Adrenal gland (tissue), 19 donors: ENCODE measurements around the gene MYH2. TPM values are rescaled to one million over a fixed set of nuclear protein-coding genes. Genes with fewer than 3 reads are reported as not detected.

ENCODE experiments used
- DNase-seq, 7 donors: peaks; one replicate each; pipeline ENCODE4 v3.0.0-alpha.2; 2019 to 2020
- H3K27ac ChIP-seq, 5 donors: fragments of 200-600 bp; sonication (generic) in 4 of 5; 1 replicate in 3 of 5; 2 replicates in 2 of 5; pipeline versions ENCODE4 v1.5.1 to v1.8.0; 2016 to 2020; ENCODE audit warnings: mild to moderate bottlenecking in 1 of 5
- H3K27me3 ChIP-seq: fragments of 200-600 bp; 2 replicates; pipeline ENCODE4 v1.8.0; 2021
- H3K36me3 ChIP-seq, 2 donors: fragments of 200-600 bp; replicated peaks in 1 of 2; 1 replicate in 1 of 2; 2 replicates in 1 of 2; pipeline versions ENCODE4 v1.5.1 to v1.8.0; 2018 to 2022
- H3K4me1 ChIP-seq, 2 donors: fragments of 200-600 bp; replicated peaks in 1 of 2; 1 replicate in 1 of 2; 2 replicates in 1 of 2; pipeline versions ENCODE4 v1.5.1 to v1.8.0; 2018 to 2021
- H3K4me3 ChIP-seq, 4 donors: fragments of 200-600 bp; sonication (generic) in 3 of 4; one replicate each; pipeline ENCODE4 v1.5.1; 2016 to 2018
- H3K9me3 ChIP-seq, 3 donors: fragments of 200-600 bp; sonication (generic) in 1 of 3; replicated peaks in 1 of 3; 1 replicate in 2 of 3; 2 replicates in 1 of 3; pipeline versions ENCODE4 v1.5.1 to v1.8.0; 2016 to 2021
- POLR2A ChIP-seq, 2 donors: fragments of 450-650 bp; IDR thresholded peaks; one replicate each; pipeline ENCODE4 v1.6.1; 2017; ENCODE audit warnings: antibody characterized with exemption in 2 of 2, mild to moderate bottlenecking in 2 of 2, moderate library complexity in 1 of 2
- WGBS, 4 donors: extraction: QIAGEN DNeasy Blood & Tissue Kit in 2 of 4; methylation state at CpG; one replicate each; pipeline versions ENCODE4 v1.1.5 to v1.1.7; 2013 to 2017; 5-methylcytosine and 5-hydroxymethylcytosine counted together
- intact Hi-C, 2 donors: fragments of 100-400 bp; cut with DNase I; formaldehyde crosslinking; loops; one replicate each; pipeline versions ENCODE4 v1.14.1 to v1.15.0; 2022 to 2023
- long read RNA-seq, 10 donors: library from polyadenylated mRNA in 3 of 10; unstranded in 2 of 10; stranded (forward) in 1 of 10; transcript quantifications; one replicate each; pipeline ENCODE4 v2.0.0 and lab custom pipeline, GENCODE V29; 2021 to 2026
- polyA plus RNA-seq, 3 donors: library from polyadenylated mRNA; stranded (reverse); fragments of 200-250 nt in 2 of 3; fragments of 350-450 nt in 1 of 3; fragmentation: Illumina TruSeq in 1 of 3; extraction: RNeasy Lipid Tissue Mini Kit (QIAGEN cat#74804) in 1 of 3; gene quantifications; one replicate each; pipeline ENCODE4 v1.2.3, GENCODE V29; 2013 to 2014
- total RNA-seq, 9 donors: library from RNA; depleted of rRNA in 4 of 9; stranded (reverse); fragments of >200 nt in 4 of 9; fragments of 120-200 nt in 1 of 9; fragmentation: NEBNext Ultra II Directional in 1 of 9; extraction: Animal tissue kit (Norgen Biotek cat#: 25700) in 1 of 9; gene quantifications; one replicate each; pipeline versions ENCODE4 v1.1.0 to v1.2.4, GENCODE V29; 2013 to 2023
- TF ChIP-seq, protein P1 (sequence below), 6 experiments: fragments of 450-650 bp in 4 of 6; fragments of 200-600 bp in 2 of 6; sonication (generic) in 1 of 6; IDR thresholded peaks; 1 replicate in 5 of 6; 2 replicates in 1 of 6; pipeline versions ENCODE4 v1.5.1 to v1.8.0; 2016 to 2021; ENCODE audit warnings: antibody characterized with exemption in 6 of 6, mild to moderate bottlenecking in 2 of 6, moderate library complexity in 1 of 6
- donor health status: healthy with polysubstance abuse.
- donor health status: Bipolar disorder and iron deficiency.
- donor health status: DM: yes; HTN: yes; CAD: no.
- donor health status: DM: no; HTN: no; CAD: no.
- donor health status: DM: no; HTN: no; CAD: no.
- donor health status: DM: yes; HTN: yes; CAD: no.

MYH2 gene
- total RNA-seq (1 to 10 TPM in 2 of 9 donors, under 1 TPM in 1, not detected in 6; under 0.01 to 7.4 (median 1.4) TPM), polyA plus RNA-seq (under 1 TPM in 1 of 3 donors, not detected in 2; 0.10 TPM)
- long read RNA-seq, donor 1: 0 reads
- long read RNA-seq, donor 2: 0 reads
- long read RNA-seq, donor 3: 0 reads
- long read RNA-seq, donor 4: 0 reads
- long read RNA-seq, donor 5: 0 reads
- long read RNA-seq, donor 6: 0 reads
- long read RNA-seq, donor 7: 0 reads
- long read RNA-seq, donor 8: 0 reads
- long read RNA-seq, donor 9: 0 reads
- long read RNA-seq, donor 10: 0 reads

DNA sequence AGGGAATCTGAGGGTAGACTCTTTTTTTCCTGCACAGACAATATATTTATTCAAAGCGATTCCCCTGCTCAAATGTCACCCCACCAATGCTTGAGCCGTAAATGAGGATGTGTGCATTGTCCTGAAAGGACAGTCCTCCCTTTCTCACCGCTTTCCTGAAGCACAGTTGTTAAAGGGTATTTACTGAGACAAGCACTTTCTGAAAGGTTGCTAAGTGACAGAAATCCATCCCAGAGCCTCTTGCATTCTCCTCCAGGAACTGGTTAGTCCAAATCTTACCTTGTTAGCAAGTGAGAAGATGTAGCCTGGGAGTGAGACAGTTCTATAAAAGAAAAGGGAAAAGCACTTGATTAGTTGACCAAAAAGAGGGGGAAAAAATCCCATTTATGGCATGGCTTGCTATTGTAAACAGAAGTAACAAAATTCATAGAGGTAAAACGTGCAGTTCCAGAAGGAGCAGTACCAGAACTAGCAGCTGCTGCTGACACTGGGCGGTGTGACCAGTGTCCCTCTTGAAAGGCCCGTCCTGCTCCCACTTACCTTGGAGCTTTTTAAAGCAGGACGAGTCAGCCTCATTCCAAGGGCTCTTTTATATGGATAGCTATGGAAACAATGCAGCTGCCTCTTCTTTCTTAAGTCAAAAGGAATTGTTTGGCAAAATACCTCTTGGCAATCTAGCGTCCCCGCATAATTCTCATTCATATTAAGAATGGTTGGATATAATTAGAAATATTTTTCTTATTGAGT is at the start of gene MYH2:
Gene MYH2 (minus strand): TSS at position 563 of the 747 bp plus-strand sequence. CDS start 1,738 bp downstream, outside the sequence.
- DNase-seq: no peak

DNA sequence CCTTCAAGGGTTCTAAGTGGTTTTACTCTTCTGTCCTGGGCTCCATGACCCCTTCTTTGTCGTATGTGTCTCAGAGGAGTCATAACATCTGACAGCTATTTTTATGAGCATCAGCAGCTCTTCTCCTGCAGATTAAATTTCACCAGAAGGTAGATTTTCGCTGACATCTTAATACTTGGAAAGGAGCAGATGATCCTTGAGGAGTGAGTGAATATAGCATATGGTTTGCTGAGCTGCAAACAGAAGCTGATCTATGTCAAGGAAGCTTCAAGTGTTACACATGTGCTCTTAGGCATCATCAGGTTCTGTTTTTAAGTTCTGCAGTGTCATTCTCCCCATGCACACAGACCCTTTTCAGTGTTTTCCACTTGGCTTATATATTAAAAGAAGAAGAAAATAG is 49.2 kb upstream of the MYH2 start:
- DNase-seq: no peak
- Histone ChIP-seq H3K4me3 (no peak overlapping the region), H3K9me3 (no peaks in the 10 kb centered on the region), H3K4me1 (no peaks in the 10 kb centered on the region), H3K27me3 (peaks cover under 1% of the 10 kb centered on the region), H3K36me3 (no peaks in the 10 kb centered on the region), H3K27ac (no peak overlapping the region)
- TF ChIP-seq, protein P1, sequence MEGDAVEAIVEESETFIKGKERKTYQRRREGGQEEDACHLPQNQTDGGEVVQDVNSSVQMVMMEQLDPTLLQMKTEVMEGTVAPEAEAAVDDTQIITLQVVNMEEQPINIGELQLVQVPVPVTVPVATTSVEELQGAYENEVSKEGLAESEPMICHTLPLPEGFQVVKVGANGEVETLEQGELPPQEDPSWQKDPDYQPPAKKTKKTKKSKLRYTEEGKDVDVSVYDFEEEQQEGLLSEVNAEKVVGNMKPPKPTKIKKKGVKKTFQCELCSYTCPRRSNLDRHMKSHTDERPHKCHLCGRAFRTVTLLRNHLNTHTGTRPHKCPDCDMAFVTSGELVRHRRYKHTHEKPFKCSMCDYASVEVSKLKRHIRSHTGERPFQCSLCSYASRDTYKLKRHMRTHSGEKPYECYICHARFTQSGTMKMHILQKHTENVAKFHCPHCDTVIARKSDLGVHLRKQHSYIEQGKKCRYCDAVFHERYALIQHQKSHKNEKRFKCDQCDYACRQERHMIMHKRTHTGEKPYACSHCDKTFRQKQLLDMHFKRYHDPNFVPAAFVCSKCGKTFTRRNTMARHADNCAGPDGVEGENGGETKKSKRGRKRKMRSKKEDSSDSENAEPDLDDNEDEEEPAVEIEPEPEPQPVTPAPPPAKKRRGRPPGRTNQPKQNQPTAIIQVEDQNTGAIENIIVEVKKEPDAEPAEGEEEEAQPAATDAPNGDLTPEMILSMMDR (IDR thresholded peaks at IDR 0.05): no peak
- no peak for TF ChIP-seq POLR2A (IDR thresholded peaks at IDR 0.05)
- intact Hi-C loops: no loop called here
- 47 to 67% (median 49%) methylated on average over 2 of the region's 2 CpGs for WGBS, 4 donors

More for the DNA sequence above, at the start of gene MYH2:
- H3K4me3 ChIP-seq: no peak within 1 kb of the TSS
- 48 to 54% (median 50%) methylated on average over 9 of the region's 9 CpGs for WGBS, 4 donors
- no peaks in the 10 kb centered on the region for H3K4me1 ChIP-seq
- no peaks in the 10 kb centered on the region for H3K27me3 ChIP-seq
- TF ChIP-seq, protein P1 (IDR thresholded peaks at IDR 0.05): no peak
- TF ChIP-seq POLR2A (IDR thresholded peaks at IDR 0.05): no peak
- H3K36me3 ChIP-seq: no peaks in the 10 kb centered on the region
- intact Hi-C loops: no loop called here
- no peaks in the 10 kb centered on the region for H3K9me3 ChIP-seq
- H3K27ac ChIP-seq: no peak within 1 kb of the TSS

DNA sequence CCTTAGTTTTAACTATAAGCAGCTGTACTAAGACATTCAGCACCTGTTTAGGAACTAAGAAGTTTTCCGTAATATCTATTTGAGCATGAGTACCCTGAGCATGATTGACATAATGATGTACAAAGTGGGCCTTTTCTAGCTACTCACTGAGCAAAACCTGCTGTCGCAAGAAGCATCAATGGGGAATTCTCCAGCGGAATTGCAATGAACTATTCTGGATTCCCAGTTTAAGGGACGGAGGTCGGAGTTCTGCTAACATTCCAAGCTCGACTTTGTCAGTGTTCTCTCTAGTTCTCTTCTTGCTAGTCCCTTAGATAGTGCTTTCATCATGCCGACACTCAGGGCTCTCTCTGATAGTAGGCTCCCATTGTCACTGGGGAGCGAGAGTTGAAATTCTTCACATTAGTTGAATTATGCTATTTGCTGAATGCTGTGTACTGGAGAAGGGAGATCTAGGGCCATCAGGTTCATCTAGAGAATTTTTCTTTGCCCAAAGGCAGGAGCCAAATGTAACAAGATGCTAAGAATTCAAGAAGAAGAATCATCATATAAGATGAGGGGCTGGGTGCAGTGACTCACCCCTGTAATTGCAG is 40.2 kb upstream of the MYH2 start:
- H3K27me3 ChIP-seq: peaks cover 3% of the 10 kb centered on the region

DNA sequence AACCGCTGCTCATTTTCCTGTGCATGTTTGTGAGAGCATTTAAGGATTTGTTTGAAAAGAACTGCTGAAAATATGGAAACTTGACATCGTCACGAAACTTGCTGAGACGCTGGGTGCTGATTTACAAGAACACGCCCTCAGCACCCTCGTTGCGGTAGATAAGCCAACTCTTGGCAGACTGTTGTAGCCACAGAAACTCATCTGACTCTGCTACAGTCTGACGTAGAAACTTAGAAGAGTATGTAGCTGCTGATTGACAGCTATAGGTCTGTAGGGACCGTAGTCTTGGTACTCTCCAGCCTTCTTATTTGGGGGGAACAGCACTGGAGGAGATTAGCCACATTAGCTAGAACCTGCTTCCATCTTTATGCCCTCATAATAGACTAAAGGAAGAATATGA is 36.1 kb upstream of the MYH2 start:
- Histone ChIP-seq H3K4me1 (no peaks in the 10 kb centered on the region), H3K36me3 (no peaks in the 10 kb centered on the region), H3K27me3 (no peaks in the 10 kb centered on the region), H3K27ac (no peak overlapping the region), H3K4me3 (no peak overlapping the region), H3K9me3 (no peaks in the 10 kb centered on the region)
- intact Hi-C loops: no loop called here
- 77 to 85% (median 82%) methylated on average over 9 of the region's 9 CpGs for WGBS, 4 donors
- no peak for DNase-seq
- no peak for TF ChIP-seq POLR2A (IDR thresholded peaks at IDR 0.05)
- TF ChIP-seq, protein P1 (IDR thresholded peaks at IDR 0.05): no peak

More for the DNA sequence above, 40.2 kb upstream of the MYH2 start:
- no peaks in the 10 kb centered on the region for H3K4me1 ChIP-seq
- no peak for DNase-seq
- intact Hi-C loops: no loop called here
- TF ChIP-seq, protein P1 (IDR thresholded peaks at IDR 0.05): no peak
- TF ChIP-seq POLR2A (IDR thresholded peaks at IDR 0.05): no peak
- H3K9me3 ChIP-seq: no peaks in the 10 kb centered on the region
- H3K27ac ChIP-seq: no peak overlapping the region
- H3K4me3 ChIP-seq: no peak overlapping the region
- 75 to 85% (median 81%) methylated on average over 8 of the region's 8 CpGs for WGBS, 4 donors
- no peaks in the 10 kb centered on the region for H3K36me3 ChIP-seq
